ENCODE measurements around the gene METTL25B. TPM values are rescaled to one million over a fixed set of nuclear protein-coding genes. Genes with fewer than 3 reads are reported as not detected.

Gene METTL25B
- total and polyA plus RNA-seq, 4 donors, result 20.7 to 46.2 (median 28.9) TPM

DNA sequence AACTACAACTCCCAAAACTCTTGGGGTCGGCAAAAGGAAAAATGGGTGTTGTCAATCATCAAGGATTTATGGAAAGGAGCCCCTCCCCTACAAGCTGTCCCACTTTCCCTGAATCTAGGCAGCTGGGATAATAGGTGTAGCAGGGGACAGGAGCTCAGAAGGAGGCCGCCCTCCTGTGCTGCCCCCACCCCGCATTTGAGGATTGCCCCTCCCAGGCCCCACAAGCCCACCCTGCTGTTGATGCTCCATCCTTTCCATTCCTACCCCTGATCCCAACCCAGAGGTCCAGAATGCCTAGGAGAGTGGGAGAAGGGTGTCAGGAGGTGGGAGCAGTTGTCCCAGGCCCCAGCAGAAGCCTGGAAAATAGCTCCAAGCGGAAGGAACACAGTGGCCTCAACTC lies 14.5 kb downstream of the METTL25B start:
- Histone ChIP-seq H3K27me3 (ENCODE audit: control insufficient read depth in 1 of 2, insufficient read depth in 2 of 2, low read length in 1 of 2) (no peaks in the 10 kb centered on the region), H3K36me3 (ENCODE audit: control insufficient read depth in 1 of 2, insufficient read depth in 2 of 2, low read length in 1 of 2) (peaks cover 2 to 9% of the 10 kb centered on the region in 2 donors), H3K9me3 (ENCODE audit: control insufficient read depth, low read length) (no peaks in the 10 kb centered on the region), H3K27ac (ENCODE audit: low read depth in 1 of 2, low read length in 2 of 2) (no peak overlapping the region), H3K4me1 (ENCODE audit: control insufficient read depth in 1 of 2, insufficient read depth in 2 of 2, low read length in 2 of 2) (no peaks in the 10 kb centered on the region), H3K4me3 (ENCODE audit: low read length in 2 of 2) (no peak overlapping the region)
- ATAC-seq (ENCODE audit: low FRiP score) (no peak), DNase-seq (peak in 1 of 2 donors; percentile 55)
- intact Hi-C loops (cut with DNase I), result no loop called here
- 87% methylated on average over 4 of the region's 4 CpGs for WGBS, 2 donors

DNA sequence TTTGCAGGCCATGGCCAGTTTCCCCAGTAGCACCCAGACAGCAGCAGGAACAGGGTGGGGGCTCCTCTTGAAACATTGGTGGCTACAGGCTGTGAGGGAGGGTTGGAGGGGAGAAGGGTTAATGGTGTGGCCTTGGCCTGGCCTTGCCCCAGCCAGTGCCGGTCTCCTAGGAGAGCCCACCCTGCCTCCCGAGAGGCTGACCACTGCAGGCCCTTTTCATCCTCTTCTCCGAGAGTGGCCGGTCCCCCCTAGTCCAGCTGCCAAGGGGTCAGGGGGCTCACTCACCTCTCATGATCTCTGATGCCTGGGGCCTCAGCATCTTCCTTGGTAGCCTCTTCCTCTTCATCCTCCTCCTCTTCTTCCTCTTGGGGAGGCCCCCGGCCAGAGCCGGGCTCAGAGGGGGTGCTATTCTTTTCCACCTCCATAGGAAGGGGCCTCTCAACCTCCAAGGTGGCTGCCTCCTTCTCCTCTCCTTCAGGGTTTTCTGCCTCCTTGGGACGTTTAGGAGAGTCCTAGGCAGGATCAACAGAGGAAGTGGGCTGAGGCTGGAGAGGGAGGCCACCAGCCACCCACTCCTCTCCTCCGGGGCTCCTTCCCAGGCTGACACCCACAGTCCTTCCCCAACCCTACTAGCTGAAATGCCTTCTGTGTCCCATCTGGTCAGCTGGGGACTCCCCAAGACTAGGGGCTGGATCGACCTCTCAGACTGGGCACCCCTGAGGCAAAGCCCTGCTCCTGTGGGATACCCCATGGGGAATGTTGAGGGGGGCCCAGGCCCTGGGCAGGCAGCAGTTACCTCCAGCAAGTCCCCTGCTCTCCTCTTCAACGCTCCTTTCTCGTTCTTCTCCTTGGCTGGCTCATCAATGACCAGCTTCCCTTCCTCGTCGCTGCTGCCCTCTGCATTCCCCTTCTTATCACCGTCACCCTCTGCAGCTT lies 15.4 kb downstream of the METTL25B start:
- Histone ChIP-seq H3K27ac (ENCODE audit: low read depth in 1 of 2, low read length in 2 of 2) (no peak overlapping the region), H3K36me3 (ENCODE audit: control insufficient read depth in 1 of 2, insufficient read depth in 2 of 2, low read length in 1 of 2) (peaks cover 2 to 9% of the 10 kb centered on the region in 2 donors), H3K9me3 (ENCODE audit: control insufficient read depth, low read length) (no peaks in the 10 kb centered on the region), H3K4me3 (ENCODE audit: low read length in 2 of 2) (no peak overlapping the region), H3K4me1 (ENCODE audit: control insufficient read depth in 1 of 2, insufficient read depth in 2 of 2, low read length in 2 of 2) (no peaks in the 10 kb centered on the region), H3K27me3 (ENCODE audit: control insufficient read depth in 1 of 2, insufficient read depth in 2 of 2, low read length in 1 of 2) (no peaks in the 10 kb centered on the region)
- intact Hi-C loops (cut with DNase I), result no loop called here
- DNase-seq (peak in 1 of 2 donors; percentile 72), ATAC-seq (ENCODE audit: low FRiP score) (no peak)
- 82 to 83% methylated on average over 14 of the region's 14 CpGs for WGBS, 2 donors

DNA sequence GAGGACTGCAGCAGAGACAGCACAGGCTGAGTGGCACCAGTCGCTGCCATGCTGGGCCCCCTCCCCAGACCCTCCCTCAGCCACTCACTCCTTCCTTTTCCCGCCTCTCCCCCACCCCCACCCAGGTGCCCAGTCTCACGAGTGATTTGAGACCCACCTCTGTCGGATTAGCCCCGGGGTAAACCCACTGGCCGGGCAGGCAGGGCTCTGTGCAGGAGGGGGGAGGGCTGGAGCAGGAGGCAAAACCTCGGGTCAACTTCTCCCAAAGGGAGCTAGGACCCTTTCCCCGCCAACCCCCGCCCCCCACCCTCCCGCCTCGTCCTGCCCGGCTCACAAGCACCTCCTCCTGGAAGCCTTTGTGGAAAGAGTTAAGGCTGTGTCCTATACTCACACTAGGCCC lies 16.1 kb downstream of the METTL25B start:
- no peak overlapping the region for H3K27ac ChIP-seq (ENCODE audit: low read depth in 1 of 2, low read length in 2 of 2)

DNA sequence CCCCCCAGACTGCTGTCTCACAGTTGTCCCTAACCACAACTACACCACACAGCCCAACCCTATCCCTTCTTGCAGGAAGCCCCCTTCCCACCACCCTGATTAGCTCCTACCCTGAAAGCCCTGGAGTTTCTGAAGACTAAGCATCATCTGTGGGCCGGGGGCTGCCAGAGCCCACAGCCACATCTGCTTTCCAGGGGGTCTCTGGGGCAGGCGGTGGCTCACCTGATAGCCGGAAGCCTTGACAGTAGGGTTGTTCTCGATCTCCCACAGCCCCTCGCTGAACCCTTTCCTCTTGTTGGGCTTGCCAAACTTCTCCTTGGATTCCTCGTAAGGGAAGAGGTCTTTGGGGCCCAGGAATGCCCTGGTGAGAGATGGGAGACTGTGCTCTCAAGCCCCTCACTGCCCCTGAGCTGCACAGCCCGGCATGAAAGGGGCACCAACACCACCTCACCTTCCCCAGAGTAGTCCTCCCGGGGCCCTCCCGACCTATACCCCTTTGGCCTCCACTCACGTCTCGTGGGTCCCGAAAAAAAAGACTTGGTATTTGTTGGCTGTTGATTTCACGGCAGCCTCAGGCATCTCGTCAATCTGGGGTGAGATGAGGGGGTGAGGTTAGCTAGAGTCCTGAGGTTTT lies 16.6 kb downstream of the METTL25B start:
- ATAC-seq (ENCODE audit: low FRiP score) (no peak), DNase-seq (peak in 1 of 2 donors; percentile 67)
- Histone ChIP-seq H3K27me3 (ENCODE audit: control insufficient read depth in 1 of 2, insufficient read depth in 2 of 2, low read length in 1 of 2) (no peaks in the 10 kb centered on the region), H3K4me3 (ENCODE audit: low read length in 2 of 2) (no peak overlapping the region), H3K9me3 (ENCODE audit: control insufficient read depth, low read length) (no peaks in the 10 kb centered on the region), H3K4me1 (ENCODE audit: control insufficient read depth in 1 of 2, insufficient read depth in 2 of 2, low read length in 2 of 2) (no peaks in the 10 kb centered on the region), H3K27ac (ENCODE audit: low read depth in 1 of 2, low read length in 2 of 2) (no peak overlapping the region), H3K36me3 (ENCODE audit: control insufficient read depth in 1 of 2, insufficient read depth in 2 of 2, low read length in 1 of 2) (peaks cover 2 to 9% of the 10 kb centered on the region in 2 donors)
- intact Hi-C loops (cut with DNase I), result no loop called here
- 73 to 74% methylated on average over 14 of the region's 14 CpGs for WGBS, 2 donors

More for the DNA sequence above, 16.1 kb downstream of the METTL25B start:
- H3K4me1 ChIP-seq (ENCODE audit: control insufficient read depth in 1 of 2, insufficient read depth in 2 of 2, low read length in 2 of 2), result no peaks in the 10 kb centered on the region
- no peaks in the 10 kb centered on the region for H3K27me3 ChIP-seq (ENCODE audit: control insufficient read depth in 1 of 2, insufficient read depth in 2 of 2, low read length in 1 of 2)
- H3K4me3 ChIP-seq (ENCODE audit: low read length in 2 of 2), result no peak overlapping the region
- H3K9me3 ChIP-seq (ENCODE audit: control insufficient read depth, low read length), result no peaks in the 10 kb centered on the region
- intact Hi-C loops (cut with DNase I), result no loop called here
- 71 to 73% methylated on average over 12 of the region's 12 CpGs for WGBS, 2 donors
- no peak for ATAC-seq (ENCODE audit: low FRiP score)
- no peak for DNase-seq
- H3K36me3 ChIP-seq (ENCODE audit: control insufficient read depth in 1 of 2, insufficient read depth in 2 of 2, low read length in 1 of 2), result peaks cover 2 to 9% of the 10 kb centered on the region in 2 donors

DNA sequence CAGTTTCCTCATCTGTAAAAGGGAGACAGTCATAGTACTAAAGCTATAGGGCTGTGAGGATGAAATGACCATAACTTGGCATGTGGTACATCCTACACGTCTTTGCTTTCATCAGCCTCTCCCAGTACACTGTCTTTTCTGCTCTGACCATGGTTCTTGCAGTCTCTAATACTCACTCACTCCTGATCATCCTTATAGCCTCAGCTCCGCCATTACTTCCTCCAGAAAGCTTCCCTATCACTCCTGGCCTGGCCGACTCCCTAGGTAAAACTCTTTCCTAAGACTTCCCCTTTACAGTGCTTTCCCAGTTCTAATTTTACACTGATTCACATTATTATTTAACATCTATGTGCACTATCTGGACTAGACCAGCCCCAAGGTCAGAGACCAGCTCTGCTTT lies 17.6 kb downstream of the METTL25B start:
- Histone ChIP-seq H3K27me3 (ENCODE audit: control insufficient read depth in 1 of 2, insufficient read depth in 2 of 2, low read length in 1 of 2) (no peaks in the 10 kb centered on the region), H3K36me3 (ENCODE audit: control insufficient read depth in 1 of 2, insufficient read depth in 2 of 2, low read length in 1 of 2) (peaks cover 2 to 9% of the 10 kb centered on the region in 2 donors), H3K9me3 (ENCODE audit: control insufficient read depth, low read length) (no peaks in the 10 kb centered on the region), H3K4me1 (ENCODE audit: control insufficient read depth in 1 of 2, insufficient read depth in 2 of 2, low read length in 2 of 2) (no peaks in the 10 kb centered on the region), H3K4me3 (ENCODE audit: low read length in 2 of 2) (no peak overlapping the region), H3K27ac (ENCODE audit: low read depth in 1 of 2, low read length in 2 of 2) (peak overlapping the region; percentile 30 to 70)
- DNase-seq (no peak), ATAC-seq (ENCODE audit: low FRiP score) (no peak)
- intact Hi-C loops (cut with DNase I), result no loop called here
- WGBS, 2 donors, result 66 to 79% methylated on average over 3 of the region's 3 CpGs

DNA sequence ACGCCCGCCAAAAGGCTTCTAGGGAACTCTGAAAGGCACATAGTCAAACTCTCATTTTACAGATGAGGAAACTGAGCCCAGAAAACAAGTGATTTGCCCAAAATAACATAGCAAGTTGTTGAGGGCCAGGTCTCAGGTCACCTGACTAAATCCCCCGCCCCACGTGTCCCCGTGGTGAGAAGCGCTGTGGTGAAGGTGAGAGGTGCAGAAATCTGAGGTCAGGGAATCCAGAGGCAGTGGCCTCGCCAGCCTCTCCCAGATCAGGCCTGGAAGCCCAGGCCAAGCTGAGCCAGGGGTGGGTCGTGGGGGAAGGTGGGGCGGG lies 18.1 kb downstream of the METTL25B start:
- DNase-seq, result no peak
- peak overlapping the region; percentile 30 to 70 for H3K27ac ChIP-seq (ENCODE audit: low read depth in 1 of 2, low read length in 2 of 2)
- intact Hi-C loops (cut with DNase I), result no loop called here
- peak overlapping the region in 1 of 2 donors; percentile 4 for H3K4me3 ChIP-seq (ENCODE audit: low read length in 2 of 2)
- WGBS, 2 donors, result 35 to 37% methylated on average over 8 to 9 of the region's 9 CpGs
- H3K27me3 ChIP-seq (ENCODE audit: control insufficient read depth in 1 of 2, insufficient read depth in 2 of 2, low read length in 1 of 2), result no peaks in the 10 kb centered on the region
- ATAC-seq (ENCODE audit: low FRiP score), result no peak
- H3K36me3 ChIP-seq (ENCODE audit: control insufficient read depth in 1 of 2, insufficient read depth in 2 of 2, low read length in 1 of 2), result peaks cover 2 to 9% of the 10 kb centered on the region in 2 donors
- H3K4me1 ChIP-seq (ENCODE audit: control insufficient read depth in 1 of 2, insufficient read depth in 2 of 2, low read length in 2 of 2), result no peaks in the 10 kb centered on the region
- H3K9me3 ChIP-seq (ENCODE audit: control insufficient read depth, low read length), result no peaks in the 10 kb centered on the region

DNA sequence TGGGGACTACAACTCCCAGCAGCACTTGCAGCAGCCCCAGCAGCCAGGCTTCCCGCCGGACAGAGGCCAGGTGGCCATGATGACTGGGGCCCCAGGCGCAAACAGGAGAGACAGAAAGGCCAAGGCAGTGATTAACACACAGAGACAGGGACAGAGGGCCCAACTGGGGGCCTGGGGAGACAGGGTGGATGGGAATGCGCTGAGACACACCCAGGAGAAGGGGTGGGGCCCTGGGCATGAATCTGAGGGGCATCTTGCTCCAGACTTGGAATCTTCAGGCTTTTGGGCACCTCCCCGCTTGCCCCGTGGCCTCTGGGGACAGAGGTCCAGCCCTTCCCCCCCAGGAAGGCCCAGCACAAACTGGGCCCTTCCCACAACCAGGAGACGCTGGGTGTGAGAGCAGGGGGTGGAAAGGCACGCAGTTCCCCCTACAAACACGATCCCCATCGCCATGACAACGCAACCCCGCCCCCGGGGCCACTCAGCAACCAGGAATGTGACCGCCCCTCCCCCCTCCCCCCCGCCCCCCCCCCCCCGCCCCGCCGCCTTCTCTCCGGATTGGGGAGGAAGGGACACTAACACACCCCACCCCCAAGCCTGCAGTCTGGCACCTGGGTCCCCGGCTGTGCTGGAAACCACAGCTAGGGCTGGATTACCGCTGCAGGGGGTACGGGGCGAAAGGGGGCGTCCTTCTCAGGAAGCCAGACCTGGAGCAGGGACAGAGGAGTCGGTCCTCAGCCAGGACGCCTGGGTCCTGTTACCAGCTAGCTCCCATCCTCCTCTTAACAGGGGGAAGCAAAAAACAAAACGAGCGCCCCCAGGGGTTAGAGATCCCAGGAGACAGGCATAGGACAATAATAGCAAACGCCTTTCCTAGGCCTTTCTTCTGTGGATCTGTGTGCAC lies 18.7 kb downstream of the METTL25B start:
- Histone ChIP-seq H3K4me1 (ENCODE audit: control insufficient read depth in 1 of 2, insufficient read depth in 2 of 2, low read length in 2 of 2) (no peaks in the 10 kb centered on the region), H3K27me3 (ENCODE audit: control insufficient read depth in 1 of 2, insufficient read depth in 2 of 2, low read length in 1 of 2) (no peaks in the 10 kb centered on the region), H3K4me3 (ENCODE audit: low read length in 2 of 2) (peak overlapping the region; percentile 24 to 61), H3K36me3 (ENCODE audit: control insufficient read depth in 1 of 2, insufficient read depth in 2 of 2, low read length in 1 of 2) (peaks cover 2 to 9% of the 10 kb centered on the region in 2 donors), H3K27ac (ENCODE audit: low read depth in 1 of 2, low read length in 2 of 2) (peak overlapping the region; percentile 30 to 97), H3K9me3 (ENCODE audit: control insufficient read depth, low read length) (no peaks in the 10 kb centered on the region)
- peak; percentile 97 to 99 for DNase-seq
- intact Hi-C loops (cut with DNase I), result no loop called here
- ATAC-seq (ENCODE audit: low FRiP score), result peak; percentile 81
- WGBS, 2 donors, result 0% methylated on average over 16 to 25 of the region's 29 CpGs

Data from aorta (tissue), 5 donors.